ENCODE data around the gene ASB2.

Gene ASB2

GRCh38 chr14:93976477-93977057 is at the start of gene ASB2:
Gene ASB2 (minus strand): TSS chr14:93976570. CDS start chr14:93964539, 12,031 bp downstream.
- no peak for FAIRE-seq

DNA sequence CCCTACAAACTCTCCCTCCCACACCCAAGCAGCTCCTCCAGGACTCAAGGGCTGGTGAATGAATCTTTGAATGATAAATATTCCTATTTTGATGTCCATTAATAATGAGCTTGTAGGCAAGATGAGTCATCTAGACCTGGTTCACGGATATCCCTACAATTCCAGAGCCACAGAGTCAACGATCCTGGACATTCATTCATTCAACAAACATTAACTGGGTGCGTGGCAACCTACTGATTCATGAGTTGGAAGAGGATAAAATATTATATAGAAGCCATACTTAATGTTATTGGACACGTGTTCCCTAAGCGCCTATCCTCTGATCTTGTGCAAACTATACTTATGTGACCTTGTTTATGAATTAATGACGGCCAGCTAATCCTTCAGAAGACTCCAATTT is 49.4 kb upstream of the ASB2 start:
- FAIRE-seq, result no peak

GRCh38 chr14:94024549-94024948 is 48.2 kb upstream of the ASB2 start:
- FAIRE-seq, result no peak

DNA sequence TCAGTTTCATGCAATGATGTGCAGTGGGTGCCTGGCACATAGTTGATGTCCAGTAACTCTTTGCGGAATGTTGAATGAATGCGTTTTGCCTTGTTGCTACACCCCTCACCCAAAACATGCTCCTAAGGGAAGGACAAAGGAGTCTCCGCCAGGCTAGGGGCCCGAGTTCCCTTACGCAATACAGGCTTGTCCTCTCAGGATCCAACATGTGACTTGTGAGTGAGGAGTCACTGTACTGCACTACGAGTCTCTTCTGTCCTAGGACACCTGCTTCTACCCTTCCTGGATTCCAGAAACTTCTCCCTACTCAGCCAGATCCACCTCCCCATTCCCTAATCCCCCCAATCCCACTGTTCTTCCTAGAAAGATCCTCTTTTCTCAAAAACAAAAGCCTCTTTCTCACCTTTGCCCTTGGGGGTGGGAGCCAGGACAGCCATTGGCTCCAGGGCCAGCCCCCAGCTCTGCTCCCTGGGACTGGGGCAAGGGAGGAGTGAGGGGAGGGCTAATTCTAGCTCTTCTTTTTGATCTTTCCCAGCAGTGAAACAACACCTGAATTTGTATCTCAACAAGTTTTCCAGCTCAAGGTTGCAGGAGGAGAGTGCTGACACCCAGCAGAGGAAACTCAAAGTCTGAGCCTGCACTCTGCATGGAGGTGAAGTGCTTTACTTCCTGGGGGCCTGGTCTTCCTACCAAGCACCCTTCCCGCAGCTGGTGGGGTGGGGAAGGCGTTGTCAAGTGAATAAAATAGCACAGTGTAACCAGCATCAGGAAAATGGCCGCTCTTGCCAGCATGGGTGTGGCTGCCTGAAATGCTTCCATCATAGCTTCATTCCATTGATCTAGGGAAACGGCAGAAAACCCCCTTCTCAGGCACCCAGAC is 46.4 kb upstream of the ASB2 start:
- no peak for FAIRE-seq

GRCh38 chr14:94021416-94022157 is 45.2 kb upstream of the ASB2 start:
- no peak for FAIRE-seq

DNA sequence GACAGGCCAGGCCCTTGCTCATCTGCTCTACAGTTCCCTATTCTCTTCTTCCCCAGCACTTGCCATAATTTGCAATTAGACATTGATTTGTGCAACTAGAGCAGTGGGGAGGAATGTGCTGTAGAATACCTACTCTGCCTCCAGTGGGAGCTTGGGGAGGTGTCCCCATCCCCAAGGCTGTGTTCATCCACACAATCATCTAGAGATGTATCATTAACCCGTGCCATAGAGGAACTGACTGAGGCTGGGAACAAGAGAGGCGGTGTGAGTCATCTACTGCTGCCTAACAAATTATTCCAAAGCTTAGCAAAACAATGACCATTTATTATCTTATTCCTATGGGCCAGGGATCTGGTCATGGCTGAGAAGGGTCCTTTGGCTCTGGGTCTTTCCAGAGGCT is 44.6 kb upstream of the ASB2 start:
- no peak for FAIRE-seq

DNA sequence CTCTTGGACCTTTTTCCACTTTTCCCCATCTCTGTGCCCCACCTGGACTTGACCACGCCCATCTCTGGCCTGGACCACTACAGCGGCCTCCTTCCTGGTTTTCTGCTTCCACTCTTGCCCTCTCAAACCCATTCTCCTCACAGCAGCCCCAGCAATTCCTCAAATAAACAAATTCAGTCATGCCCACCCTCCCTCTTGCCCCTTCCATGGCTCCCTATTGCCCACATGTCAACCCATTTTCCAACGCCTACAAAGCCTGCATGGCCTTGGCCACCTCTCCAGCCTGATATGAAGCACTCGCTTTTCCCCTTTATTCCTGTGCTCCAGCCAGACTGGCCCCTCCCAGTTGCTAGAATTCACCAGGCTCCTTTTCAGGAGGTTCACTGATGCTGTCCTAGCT is 43.9 kb upstream of the ASB2 start:
- FAIRE-seq, result no peak

- no peak for FAIRE-seq
Observed at GRCh38 chr14:94019329-94019728, 43.0 kb upstream of the ASB2 start.

- no peak for FAIRE-seq
Observed at GRCh38 chr14:94018308-94018707, 41.9 kb upstream of the ASB2 start.

GRCh38 chr14:94016446-94016976 is 40.1 kb upstream of the ASB2 start:
- FAIRE-seq, result no peak

DNA sequence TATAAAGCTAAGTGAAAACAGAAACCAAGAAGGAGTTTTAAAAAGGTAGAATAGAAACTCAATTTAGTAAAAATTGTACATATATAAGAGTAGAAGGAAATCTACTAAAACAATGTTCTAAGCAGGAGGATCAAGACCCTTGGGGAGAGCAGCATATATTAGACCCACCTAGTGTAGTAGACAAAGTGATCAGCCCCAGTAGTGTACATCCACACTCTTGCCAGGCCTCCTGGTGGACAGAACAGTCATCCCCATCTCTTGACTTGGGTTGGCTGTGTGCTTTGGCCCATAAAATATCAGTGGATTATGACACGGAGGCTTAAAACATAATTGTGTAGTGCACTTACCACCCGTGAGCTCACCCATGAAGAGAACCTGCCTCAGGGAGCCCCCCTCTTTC is 38.9 kb upstream of the ASB2 start:
- FAIRE-seq, result no peak

GRCh38 chr14:94014382-94014781 is 38.0 kb upstream of the ASB2 start:
- FAIRE-seq, result no peak

DNA sequence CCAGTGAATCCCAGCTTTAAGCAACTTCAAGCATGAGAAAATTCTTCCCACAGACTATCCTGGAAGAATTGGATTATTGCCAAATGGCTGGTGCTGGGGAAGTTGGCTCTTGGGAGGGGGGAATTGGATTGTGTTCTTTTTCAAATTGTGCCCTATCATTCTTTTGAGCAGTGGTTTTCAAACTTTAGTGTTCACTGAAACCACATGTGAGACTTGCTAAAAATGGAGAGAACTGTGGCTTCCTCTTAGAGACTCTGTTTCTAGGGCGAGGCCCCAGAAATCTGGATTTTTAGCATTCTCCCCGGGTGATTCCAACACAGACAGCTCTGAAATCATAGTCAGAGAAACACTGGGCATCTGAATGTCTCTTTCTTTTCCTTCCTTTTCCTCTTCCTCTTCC is 35.4 kb upstream of the ASB2 start:
- FAIRE-seq, result no peak

DNA sequence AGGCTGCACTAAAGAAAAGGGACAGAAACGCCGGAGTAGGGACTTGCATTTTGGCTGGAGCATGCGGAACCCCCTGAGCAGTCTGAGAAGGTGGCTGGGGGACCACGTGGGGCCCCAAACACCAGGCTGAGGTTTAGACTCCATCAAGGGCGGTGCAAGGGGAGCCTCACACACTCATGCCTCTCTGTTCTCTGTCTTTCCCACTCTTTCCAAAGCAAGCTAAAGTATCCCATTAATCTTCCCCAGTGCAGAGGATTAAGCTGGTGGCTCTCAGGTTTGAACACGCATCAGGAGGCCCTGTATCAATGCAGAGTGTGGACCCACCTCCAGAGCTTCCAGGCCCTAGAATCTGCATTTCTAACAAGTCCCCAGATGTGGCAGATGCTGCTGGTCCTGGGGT is 34.3 kb upstream of the ASB2 start:
- no peak for FAIRE-seq

- FAIRE-seq, result no peak
Observed at GRCh38 chr14:94009767-94010166, 33.4 kb upstream of the ASB2 start.

DNA sequence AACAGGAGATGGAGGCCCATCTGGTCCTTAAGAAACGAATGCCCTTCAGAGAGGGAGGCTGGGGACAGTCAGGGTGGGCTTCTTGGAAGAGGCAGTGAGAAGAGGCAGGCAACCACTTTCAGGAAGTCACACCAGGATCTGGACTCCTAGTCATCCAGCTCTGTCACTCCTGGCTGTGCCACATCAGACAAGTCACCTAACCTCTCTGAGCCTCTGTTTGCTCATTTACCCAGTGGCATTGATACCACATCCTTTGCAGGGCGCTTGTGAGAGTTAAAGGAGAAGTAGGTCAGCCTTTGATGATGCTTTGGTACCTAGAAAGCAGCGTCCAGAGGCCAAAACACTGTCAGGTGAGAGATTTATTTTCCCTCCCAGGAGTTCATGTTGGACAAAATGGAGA is 31.9 kb upstream of the ASB2 start:
- FAIRE-seq, result no peak

GRCh38 chr14:94005324-94006073 is 29.1 kb upstream of the ASB2 start:
- FAIRE-seq, result no peak

- no peak for FAIRE-seq
Observed at GRCh38 chr14:94004015-94004414, 27.6 kb upstream of the ASB2 start.

- FAIRE-seq, result no peak
Observed at GRCh38 chr14:94003397-94003796, 27.0 kb upstream of the ASB2 start.

DNA sequence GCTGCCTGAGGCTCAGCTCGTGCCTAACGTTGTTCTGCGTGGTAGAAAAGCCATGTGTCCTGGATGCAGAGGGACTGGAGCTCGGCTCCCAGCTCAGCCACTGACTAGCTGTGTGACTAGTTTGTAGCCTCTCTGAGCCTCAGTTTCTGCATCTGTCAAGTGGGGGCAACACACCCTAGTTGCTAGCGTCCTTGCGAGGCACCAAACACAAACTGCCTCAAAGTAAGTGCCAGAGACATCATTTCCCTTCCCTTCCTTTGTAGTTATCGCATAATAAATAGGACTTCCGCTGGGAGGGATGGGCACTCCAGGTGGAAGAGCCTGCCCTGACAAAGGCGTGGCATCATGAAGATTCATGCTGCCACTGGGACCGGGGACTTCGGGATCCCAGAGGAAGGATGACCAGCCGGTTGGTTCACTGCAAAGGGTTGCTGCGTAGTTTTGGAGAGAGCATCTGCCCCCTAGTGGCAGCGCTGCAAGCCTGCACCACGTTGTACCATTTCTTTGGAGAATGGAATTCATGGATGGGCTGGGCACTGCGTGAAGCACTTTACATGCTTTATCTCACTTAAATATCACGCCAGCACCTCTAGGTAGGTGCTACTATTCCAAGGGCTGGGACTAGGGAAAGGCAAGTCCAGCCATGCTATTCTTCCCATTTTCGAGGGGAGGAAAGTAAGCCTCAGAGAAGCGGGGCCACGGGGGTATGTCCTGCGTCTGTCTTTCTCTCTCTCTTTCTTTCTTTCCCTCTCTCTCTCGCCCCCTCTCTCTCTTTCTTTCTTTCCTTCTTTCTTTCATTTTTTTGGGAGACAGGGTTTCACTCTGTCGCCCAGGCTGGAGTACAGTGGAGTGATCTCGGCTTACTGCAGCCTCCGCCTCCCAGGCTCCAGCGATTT is 25.4 kb upstream of the ASB2 start:
- no peak for FAIRE-seq

- FAIRE-seq, result no peak
Observed at GRCh38 chr14:94001016-94001415, 24.6 kb upstream of the ASB2 start.

DNA sequence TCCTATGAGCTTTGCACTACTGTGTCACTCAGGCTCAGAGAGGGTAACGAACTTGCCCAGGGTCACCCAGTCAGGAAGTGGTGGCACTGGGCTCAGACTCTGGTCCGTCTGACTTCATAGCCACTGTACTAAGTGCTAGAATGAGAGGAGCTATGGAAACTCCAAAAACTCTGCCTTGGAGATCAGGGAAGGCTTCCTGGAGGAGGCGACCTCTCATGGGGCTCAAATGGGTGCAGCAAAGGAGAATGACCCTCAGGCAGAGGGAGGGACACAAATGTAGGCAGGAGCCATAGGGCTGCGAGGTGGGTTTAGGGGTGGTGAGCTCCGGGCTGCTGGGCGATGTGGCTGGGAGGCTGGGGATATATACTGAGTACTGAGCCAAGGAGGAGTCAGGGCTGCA is 23.9 kb upstream of the ASB2 start:
- no peak for FAIRE-seq
